Dermis blood vessel endothelial cell (primary cell): Measurements from ENCODE around the gene LMF1. TPM values are rescaled to one million over a fixed set of nuclear protein-coding genes. Genes with fewer than 3 reads are reported as not detected.

Source experiments
- DNase-seq: peaks from one replicate; pipeline ENCODE4 v3.0.0; 2010
- total RNA-seq: library from RNA; depleted of rRNA; stranded (reverse); fragments of >200 nt; gene quantifications from 2 replicates; pipeline ENCODE4 v1.2.3, GENCODE V29; 2014

Gene LMF1
- total RNA-seq, 1 donor from 2014 or later = 14.6 TPM

DNA sequence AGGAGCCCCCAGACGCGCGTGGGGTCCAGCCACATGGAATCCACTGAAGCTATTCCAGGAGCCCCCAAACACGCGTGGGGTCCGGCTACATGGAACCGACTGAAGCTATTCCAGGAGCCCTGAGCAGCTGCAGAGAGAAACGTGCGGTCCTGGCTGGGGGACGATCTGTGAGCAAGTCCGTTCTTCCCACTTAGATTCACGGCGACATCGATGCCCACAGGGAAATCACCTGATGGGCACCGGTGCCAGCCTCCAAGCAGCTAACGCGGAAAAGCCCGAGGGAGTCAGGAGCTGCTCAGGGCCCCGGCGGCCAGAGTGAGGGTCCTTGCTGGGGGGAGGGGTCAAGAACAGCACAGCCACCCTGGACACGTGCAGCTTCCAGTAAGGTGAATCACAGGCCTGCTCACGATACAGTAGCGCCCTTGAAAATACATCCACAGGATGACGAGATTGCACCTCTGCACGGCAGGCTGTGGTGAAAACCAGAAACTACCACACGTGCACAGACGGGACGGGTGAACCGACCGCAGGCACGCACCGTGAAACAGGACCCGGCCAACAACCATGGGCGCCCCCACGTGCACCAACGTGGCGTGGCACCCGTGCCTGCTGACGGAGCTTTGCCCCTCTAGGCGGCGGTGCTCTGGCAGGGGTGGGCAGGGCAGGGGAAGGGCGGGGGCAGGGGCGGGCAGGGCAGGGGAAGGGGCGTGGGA is 92.6 kb downstream of the LMF1 start:
- DNase-seq = peak; percentile 7

DNA sequence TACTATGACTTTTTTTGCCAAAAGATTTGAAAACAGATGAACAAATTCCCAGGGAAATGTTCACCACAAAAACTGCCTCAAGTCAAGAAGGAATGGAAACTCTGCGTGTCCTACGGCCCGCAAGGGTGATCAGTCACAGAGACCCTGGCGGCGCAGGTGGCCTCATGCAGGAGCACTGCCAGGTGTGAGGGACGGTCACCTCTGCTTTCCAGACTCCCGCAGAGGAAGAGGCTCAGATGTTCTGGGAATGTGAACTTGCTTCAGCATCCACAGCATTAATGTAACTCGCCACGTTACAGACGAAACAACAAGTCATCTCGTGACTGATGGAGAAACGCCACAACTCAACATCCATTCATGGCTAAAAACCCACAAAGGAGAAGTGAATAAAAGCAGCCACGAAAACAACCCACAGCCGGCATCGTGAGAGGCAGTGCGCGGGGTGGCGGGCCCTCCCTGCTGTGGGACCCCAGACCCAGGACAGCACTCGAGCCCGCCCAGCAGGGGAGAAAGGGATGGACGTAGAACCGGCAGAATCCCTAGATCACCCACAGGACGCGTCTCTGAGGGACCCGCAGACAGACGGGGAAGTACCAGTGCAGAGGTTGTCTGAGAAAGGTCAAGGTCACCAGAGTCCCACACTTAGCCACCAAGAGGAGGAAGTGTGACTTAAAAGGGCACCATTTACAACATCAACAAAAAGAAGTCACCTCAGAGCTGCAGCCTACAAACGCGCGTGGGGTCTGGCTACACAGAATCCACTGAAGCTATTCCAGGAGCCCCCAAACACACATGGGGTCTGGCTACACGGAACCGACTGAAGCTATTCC is 93.3 kb downstream of the LMF1 start:
- DNase-seq = no peak

DNA sequence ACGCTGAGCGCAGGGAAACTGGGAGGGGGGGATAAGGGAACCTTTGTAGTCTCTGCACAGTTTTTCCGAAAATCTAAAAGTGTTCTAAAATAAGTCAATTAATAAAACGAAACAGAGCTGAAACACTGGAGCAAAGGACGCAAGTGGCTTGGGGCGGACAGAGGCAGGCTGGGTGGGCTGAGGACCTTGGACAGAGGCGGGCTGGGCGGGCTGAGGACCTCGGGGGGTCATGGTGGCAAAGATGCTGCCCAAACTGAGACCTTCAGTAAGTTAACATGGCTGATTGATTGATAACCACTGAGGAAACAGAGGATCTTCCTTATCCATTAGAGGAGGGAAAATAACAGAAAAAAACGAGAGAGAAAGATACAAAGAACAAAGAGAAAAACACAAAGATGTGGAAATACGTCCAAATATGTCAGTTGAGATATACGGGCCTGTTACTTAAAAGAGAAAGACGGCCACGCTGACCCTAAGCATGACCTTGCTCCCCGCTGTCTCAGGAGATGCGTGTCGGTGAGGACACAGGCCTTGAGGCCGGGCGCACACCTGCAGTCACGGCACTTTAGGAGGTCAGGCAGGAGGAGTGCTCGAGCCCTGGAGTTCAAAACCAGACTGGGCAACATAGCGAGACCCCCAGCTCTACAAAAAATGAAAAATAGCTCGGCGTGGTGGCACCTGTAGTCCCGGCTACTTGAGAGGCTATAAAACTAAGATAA is 94.1 kb downstream of the LMF1 start:
- DNase-seq = no peak

DNA sequence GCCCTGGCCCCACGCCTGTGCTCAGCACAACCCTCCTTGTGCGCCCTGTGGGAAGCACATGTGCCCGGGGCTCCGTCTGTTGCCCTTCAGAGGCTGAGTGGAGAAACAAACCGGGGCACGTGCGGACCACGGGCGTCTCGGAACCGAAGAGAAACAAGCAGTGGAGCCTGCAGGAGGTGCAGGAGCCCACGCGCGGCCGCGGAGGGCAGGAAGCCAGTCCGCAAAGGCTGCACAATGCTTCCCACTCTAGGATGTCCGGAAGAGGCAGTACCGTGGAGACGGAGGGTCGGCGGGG is 94.8 kb downstream of the LMF1 start:
- DNase-seq = no peak

DNA sequence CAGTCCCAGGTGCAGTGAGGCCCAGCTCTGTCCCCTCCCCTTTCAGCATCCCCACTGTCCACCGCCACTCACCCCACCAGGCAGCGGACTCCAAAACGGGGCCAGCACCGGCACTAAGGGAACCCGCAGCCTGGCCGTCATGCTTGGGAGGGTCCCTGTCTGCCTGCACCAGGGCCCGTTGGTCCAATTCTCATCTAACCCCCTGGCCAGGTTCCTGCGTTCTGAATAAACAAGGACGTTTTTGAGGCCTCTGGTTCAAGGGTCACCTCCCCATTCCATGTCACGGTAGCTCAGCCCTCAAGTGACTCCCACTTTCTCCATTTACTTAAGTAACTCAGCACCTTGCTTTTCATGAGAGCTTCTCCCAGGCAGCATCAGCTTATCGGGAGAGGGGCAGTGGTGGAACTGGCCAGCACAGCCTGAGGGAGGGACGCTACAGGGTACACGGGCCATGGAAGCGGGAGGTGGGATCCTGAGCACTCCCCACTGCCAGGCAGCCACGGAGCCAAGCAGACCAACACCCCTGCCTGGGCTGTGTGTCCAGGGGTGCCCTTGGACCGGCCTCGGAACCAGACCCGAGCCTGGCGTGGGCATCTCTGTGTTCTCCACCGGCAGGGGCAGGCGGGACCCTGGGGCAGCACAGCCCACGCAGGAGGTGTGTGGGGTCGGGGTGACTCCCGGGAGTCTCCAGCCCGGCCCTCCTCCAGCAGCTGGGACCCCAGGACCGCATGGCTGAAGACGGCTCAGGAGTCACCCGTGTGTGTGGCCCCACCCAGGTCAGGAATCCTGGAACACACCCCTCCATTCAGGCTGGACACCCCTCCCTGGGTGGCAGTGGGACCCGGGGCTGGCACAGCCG is 95.4 kb downstream of the LMF1 start:
- no peak for DNase-seq

DNA sequence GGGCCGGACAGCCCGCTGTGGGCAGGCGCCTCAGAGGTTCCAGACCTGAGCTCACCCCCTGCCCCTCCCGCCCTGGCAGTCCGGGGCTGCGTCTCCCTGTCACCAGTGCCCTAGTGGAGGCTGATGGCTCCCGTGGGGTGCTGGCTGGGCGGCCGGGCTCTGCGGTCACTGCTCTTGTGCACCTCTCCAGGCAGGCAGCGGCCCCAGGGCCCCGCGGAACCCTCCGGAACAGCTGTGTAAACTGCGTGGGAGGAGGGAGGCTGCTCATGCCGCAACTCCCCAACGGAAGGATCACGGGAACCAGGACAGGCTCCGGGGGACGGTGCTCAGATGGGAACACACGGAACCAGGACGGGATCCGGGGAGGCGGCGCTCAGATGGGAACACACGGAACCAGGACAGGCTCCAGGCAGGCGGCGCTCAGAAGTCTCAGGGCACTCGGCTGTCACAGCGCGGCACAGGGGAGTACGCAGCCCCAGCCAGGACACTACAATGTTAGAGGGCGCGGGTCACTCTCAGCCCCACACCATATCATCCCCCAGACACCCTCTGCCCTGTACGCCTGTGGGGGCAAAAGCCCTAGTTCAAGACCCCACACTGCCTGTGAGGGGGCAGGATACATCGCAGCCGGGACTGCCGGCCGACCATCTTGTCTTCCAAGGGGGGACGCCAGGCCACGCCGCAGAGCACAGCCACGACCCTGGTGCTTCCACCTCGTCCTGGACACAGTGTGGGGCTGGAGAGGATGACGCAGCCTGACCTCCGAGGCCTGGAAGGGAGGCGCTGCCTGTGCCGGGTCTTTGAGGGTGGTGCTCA is 96.2 kb downstream of the LMF1 start:
- DNase-seq = no peak

DNA sequence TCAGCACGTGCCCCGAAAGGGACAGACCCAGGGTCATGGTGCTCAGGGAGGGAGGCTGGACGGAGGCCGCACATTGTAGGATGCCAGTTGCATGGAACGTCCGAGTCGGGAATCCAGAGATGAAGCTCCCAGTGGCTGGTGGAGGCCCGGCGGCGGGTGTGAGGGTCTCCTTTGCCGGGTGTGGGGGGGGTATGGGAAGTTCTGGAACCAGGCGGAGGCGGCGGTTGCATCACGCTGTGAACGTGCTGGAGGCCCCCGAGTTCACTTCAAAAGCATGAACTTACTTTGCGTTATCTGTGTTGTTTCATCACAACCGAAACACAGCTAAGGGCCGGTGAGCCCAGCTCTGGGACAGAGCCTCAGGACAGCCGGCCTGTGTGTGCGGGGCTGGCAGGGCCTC is 96.9 kb downstream of the LMF1 start:
- DNase-seq = no peak

DNA sequence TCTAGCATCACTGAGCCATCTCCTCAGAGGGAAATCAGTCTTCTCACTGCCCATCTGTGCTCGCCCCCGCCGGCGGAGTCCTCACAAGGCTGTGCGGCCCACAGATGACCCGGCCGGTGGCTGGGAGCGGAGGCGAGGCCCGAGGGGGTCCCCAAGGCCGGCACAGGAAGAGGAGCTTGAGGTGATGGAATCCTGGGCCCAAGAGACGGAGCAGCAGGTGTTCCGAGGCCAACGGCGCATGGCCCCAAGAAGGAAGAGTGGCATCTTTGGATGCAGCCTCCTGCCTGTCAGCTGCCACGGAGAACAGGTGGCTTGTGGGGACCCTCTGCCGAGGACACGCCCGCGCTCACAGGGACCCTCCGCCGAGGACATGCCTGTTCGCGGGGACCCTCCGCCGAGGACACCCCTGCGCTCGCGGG is 97.5 kb downstream of the LMF1 start:
- DNase-seq = no peak

DNA sequence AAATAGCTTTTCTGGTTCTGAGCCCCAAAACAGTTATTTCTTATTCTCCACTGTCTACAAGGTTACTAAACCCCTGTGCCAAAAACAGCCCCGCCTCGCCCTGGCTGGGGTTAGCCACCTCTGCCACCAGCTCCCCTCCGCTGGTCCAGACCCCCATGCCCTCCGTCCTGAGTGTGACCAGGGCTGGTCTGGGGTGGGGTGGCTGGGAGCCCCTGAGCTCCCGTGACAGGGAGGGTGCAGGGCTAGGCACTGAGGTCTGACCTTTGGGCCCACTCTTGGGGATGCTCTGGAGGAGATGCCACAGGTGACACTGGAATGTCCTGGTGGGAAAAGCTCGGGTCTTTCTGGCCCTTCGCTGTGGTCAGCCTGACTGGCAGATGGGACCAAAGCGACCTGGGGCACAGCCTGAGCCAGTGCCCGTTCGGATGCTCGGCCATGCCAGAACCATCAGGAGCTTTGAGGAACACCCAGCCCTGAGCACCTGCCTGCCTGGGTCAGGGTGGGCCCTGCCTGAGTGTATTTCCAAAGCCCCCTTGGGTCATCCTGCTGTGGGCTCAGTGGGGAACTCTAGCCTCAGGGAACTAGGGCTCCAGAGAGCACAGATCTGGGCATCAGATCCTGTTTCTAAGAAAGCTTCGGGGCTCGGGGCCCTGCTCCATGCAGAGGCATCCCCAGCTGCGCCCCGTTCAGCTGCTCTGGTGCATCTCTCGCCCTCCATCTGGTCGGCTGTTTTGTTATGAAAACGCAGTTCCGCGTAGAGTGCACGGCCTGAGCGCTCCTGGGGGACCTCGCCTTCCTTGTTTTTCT is 98.1 kb downstream of the LMF1 start:
- DNase-seq = no peak

DNA sequence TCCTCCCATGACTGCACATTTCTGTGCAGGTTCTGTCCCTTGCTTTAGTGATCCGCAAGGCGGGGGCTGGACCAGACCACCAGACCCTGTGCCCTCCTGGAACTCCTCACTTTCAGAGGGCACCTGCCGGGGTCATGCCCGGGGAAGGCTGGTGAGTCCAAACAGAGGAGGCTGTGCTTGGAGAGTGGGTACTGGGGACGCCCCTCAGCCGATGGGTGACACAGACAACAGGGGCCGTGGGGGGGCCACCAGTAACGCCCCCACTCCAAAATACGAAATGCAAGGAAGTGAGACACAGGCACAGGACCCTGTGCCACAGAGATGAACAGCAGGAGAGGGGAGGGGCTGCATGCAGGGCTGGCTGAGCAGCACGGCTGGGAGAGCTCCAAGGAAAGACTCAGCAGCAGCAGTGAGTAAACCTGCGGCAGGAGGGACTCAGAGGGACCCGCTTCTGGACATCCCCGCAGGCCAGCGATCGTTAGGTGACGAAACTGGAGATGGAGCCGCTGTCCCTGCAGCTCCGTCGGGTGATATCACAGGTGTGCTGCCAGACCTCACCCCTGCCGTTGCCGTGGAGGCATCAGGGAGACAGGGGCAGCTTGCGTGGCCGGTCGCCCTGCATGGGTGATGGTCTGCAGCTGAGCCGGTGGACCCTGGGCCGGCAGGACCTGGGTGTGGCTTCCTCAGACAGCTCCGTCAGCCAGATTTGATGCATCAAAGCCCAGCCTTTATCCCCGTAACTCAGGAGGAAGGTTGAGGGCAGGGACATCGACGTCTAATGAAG is 99.0 kb downstream of the LMF1 start:
- no peak for DNase-seq

DNA sequence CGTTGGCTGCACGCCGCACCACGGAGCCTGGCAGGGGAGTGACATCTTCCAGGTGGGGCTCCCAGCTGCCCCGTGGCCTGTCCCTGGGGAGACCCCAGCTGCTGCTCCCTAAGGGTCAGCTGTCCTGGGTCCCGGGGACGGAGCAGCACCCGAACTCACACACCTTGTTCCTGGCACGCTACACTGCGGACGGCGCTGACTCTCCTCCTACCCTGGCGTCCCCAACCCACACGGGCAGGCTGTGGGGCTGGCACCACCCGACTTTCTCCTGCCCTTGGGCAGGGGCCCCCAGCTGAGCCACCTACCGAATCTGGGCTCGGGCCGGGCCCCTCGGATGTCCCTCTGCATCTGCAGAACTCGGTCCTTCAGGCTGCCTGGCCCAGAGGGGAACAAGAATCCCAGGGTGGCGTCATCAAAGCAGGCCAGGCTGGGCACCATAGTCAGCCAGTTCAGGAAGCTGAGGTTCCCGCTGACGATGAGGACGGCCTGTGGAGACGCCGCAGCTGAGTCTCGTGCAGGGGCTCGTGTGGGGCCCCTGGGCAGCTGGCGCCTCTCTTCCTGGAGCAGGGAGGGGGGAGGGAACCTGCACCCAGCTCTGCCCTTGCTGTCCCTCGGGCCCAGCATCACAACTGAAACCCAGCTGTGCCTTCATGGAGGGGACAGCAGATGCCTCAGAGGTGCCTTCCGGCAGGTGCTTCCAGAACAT is 99.8 kb downstream of the LMF1 start:
- DNase-seq = no peak

DNA sequence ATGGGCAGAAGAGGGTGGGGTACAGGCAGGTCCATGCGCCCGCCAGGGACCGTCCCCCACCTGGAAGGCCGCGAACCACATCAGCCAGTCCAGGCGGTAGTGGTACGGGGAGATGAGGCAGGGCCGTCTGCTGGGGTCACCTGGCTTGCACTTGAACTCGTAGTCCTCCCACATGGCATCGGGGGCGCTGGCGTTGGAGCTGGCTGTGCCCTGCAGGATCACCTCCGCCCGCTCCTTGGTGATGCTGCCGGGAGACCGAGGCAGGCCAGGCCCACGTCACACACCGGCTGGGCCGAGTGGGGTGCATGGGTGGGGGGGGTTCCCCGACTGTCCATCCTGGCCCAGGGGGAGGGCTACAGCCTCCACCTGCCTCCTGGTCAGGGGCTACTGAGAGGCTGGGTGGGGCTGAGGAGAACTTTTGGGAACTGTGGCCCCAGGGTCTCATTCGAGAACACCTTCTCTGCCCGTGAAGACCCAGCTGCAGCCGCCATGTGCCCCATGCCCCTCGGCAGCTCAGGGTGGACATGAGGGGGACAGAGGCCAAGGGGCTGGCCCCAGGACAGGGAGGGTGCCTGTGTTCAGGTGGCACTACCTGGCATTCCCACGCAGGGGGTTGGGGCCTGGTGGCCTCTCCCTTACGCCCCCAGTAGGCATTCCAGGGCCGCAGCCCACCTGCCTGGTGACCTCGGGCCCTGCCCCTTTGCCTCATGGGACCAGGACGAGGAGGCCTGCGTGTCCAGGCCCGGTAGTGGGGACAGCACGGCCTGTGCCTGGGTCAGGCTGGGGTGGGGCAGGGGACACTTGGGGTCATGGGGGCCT is 100.8 kb downstream of the LMF1 start:
- DNase-seq = no peak

DNA sequence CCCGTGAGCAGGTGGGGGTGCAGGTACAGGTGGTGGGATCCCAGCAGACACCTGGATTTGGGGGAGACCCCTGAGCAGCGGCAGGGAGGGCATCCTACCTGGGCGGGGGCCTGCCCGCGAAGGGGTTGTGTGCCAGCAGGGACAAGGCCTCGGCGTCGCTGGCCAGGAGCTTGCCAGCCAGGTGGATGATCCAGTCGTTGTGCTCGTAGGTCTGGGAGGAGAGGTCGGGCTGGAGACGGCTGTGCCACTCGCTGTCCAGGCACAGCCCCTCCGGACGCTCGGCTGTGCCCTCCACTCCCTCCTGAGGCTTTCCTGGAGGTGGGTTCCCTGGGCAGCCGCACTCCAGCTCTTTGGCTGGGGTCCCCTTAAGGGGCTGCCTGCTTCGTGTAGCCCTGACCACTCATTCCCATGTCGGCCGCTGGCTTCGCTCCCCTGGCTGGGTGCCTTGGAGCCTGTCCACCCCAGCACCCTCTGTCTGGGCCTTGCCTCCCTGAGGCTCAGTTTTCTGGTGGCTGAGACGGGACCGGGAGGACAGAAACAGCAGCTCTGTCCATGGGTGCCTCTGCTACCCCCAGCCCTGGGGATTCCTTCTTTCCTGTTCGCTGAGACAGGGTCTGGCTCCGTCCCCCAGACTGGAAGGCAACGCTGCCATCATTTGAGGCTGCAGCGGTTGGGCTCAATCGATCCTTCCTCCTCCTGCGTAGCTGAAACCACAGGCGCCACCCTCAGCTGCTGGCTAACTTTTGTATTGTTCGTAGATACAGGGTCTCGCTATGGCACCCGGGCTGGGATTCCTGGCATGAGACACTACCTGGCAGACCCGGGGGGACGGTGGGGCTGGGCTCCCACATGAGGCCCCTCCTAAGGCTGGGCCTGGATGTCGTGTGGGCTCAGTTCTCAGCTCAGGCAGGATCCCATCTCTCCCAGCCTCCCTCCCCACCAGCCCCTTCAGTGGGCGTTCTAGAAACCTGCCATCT is 101.7 kb downstream of the LMF1 start:
- no peak for DNase-seq

DNA sequence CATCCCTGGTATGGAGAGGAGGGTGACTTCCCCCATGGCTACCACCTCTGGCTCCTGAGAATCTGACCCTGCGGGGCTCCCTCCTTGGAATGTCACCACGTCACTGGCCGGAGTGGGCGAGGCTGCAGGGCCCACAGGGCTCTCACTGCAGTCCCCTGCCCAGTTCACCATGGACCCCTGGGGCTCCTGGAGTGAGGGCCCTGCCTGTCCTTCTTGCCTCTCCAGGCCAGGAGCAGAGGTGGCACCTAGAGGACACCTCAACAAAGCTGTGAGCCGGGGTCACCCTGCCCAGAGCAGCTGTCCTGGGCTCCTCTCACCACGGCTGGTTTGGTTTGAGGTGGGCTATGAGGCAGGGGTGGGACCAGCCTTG is 102.4 kb downstream of the LMF1 start:
- no peak for DNase-seq

DNA sequence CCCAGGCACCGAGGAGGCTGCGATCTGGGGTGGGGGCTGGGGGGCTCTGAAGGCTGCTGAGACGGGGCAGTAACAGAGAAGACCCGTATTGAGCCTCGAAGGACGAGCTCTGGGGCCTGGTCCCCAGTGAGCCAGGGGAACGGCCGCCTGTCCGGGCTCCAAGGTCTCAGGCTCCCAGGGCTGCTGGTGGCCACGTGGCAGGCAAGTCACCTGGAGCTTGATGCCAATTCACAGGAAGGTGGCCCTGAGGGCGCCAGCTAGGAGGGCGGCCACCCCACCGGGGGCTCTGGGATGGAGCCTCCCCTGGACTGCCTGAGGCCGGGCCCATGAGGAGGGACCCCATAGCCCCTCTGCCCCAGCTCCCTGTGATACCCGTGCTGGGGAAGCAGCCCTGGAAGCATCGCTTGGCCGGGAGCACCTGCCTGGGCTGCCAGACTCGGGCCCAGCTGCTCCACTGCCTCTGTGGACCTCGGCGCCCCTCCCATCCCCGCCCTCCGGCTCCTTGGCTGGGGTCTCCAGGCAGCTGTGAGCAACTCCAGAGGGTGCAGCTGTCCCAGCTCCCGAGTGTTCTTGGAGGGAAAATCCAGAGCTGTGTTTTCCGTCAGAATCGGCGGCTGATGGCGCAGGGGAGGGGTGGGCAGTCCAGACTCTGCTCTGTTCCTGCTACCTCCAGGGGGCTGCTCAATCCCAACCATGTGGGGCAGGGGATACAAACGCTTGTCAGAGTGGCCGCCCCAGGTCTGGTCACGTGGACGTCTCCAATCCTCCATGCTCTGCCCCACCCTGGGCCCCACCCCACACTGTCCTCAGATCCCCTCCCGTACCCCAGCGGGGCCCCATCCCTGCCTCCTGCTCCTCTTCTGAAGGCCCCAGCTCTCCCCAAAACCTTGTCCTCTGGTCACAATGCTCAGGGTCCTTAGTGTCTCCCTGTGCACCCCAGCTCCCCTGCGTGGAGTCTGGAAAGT is 103.1 kb downstream of the LMF1 start:
- DNase-seq = no peak

DNA sequence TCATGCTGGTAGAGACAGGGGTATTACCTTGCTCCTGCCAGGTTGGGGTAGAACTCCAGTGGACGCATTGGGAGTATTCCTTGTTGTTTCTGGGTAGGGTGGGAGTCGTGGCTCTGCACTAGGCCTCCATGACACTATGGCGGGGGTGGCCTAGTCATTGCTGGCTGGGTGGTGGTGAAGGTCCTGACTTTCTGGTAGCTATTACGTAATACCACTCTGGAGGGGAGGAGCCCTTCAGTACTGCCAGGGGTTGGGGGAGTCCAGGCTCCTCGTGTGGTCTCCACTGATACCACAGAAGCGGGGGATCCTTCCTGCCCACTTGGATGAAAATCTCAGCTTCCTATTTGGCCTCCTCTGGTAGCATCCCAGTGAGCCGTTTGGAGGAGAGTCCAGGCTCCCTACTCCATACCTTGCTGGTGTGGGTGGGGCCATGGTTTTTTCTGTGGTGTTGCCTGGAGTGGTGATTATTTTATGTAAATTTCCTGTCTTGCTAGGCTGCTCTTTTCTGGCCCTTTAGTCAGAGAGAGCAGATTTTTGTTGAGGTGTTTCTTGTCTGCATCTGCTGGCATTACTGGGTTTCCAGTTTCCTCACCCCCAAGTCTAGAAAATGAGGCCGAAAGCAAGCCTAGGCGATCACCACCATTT is 104.4 kb downstream of the LMF1 start:
- DNase-seq = no peak
